ENCODE results near the gene RPN1.
"Not testable (repeated sequence)": the region's sequence is repeated elsewhere in the genome, so short reads cannot be mapped to it uniquely, and the experiment has no call there.

RPN1 gene

DNA sequence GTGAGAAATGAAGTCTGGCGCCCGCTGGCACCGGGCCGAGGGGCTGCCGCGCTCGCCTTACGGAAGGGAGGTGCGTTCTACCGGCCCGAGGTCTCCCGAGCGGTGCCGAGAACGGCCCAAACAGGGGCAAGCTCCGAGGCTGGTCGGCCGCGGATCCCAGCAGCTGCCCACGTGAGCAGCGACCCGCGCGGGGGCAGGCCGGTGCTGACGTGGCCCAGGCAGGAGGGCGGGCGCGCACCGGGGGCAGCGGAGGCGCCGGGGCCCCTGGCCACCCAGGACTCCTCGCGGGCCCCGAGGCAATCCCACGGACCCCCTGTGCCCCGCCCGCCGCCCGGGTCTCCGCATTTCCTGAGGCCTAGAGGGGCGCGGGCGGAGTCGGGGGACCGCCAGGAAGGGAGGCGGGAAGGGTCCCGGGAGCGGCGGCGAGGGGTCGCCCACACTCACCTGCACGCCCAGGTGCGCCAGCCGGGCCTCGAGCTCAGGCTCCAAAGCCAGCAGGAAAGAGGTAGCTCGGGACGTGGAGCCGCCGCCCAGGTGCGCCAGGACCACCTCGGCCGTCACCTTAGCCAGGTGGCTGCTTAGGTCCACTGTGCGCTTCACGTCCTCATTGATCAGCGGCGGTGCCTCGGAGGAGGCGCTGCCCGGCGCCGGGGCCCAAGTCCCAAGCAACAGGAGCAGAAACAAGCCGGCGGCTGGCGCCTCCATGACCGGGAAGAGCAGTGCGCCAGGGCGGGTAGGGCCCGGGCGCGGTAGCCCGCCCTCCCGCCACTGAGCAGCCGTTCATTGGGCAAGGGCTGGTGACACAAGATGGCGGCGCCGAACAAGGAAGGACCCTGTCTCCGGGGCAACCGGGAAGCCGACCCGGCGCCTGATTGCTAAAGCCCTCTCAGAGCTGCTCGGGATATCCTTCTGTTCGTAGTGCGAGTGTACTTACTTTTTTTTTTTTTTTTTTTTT, at the start of gene RPN1:
TSS of gene RPN1 (minus strand) at position 723 of the 955 bp plus-strand sequence. CDS start at position 705, 18 bp downstream.
- peak; percentile 93 to 95 for DNase-seq

DNA sequence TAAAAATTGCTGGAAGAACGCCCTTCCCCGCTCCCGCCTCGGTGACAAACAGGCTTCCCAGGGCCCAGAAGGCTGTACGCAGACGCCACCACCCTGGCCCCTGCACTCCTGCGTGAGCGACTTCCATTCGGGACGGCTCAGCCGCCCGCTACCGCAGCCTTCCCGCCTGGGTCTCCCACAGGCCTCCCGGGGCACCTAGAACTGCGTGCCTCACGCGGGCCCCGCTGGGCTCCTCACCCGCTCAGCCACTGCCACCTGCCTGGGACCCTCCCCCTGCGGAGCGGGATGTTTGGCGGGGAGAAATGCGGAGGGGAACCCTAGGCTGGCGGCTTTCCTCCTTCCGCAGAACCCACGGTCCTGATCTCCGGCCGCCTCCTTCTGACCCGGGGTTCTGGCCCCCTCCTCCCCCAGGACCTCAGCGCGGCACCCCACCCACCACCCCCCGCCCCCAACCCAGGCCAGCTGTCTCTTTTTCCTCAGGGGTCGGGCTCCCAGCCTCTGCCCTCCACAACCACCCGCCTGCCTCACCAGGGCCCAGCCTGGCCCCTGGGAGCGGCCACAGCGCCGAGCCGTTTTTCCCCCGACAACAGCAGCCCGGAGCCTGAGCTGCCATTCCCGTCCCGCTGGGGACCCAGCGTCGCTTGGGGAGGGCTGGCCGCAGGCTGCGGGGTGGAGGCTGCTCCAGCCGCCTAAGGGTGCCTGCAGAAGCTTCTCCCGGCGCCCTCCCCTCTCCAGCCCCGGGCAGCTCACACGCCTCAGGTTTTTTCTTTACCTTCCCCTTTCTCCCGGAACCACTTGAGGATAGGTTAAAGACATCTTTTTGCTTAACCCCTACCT, 47.8 kb upstream of the RPN1 start:
- no peak for DNase-seq

DNA sequence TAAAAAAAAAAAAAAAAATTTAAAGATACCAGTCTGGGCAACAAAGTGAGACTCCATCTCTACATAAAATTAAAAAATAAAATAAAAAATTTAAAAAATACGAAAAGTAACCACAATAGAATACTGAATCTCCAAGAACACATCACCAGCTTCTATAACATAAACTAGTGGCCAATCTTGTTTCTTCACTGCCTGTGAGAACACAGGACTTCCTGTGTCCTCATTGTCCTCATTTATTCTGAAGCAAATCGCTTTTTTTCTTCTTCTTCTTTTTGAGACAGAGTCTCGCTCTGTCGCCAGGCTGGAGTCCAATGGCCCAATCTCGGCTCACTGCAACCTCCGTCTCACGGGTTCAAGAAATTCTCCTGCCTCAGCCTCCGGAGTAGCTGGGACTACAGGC, 46.7 kb upstream of the RPN1 start:
- DNase-seq, result peak in 1 of 2 donors; percentile 35

DNA sequence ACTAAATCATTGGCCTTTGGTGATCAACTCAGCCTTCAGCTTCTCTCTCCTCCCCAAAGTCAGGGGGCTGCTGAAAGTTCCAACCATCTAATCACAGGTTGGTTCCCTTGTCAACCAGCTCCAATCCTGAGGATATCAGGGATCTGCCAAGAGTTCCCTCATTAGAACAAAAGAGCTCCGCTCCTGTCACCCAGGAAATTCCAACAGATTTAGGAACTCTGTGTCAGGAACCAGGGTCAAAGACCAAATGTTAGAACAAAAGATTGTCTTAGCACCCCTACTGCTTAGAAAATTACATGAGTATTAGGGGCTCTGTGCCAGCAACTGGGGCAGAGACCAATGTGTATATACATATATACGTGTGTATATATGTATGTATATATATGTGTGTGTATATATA, 43.1 kb upstream of the RPN1 start:
- no peak for DNase-seq

DNA sequence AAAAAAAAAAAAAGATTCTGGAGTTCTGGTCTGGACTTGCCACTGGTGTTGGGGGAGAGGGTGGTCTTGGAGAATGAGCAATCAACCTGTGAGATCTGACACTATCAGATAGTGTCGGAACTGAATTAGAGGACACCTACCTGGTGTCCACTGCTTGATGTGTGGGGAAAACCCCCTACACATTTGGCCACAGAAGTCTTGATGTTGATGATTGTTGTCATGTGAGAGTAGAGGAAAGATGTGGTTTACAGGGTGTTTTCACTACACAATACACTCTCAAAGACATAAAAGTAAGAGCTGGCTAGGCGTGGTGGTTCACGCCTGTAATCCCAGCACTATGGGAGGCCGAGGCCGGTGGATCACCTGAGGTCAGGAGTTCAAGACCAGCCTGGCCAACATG, 38.4 kb upstream of the RPN1 start:
- DNase-seq, result no peak

DNA sequence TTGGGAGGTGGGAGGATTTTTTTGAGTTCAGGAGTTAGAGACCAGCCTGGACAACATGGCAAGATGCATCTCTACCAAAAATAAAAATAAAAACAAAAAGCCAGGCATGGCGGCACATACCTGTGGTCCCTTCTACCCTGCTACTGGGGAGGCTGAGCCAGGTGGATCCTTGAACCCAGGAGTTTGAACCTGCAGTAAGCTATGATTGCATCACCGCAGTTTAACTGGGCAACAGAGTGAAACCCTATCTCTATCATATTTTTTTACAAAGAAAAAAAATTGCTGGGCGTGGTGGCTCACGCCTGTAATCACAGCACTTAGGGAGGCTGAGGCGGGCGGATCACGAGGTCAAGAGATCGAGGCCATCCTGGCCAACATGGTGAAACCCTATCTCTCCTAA, 35.8 kb upstream of the RPN1 start:
- no peak for DNase-seq

DNA sequence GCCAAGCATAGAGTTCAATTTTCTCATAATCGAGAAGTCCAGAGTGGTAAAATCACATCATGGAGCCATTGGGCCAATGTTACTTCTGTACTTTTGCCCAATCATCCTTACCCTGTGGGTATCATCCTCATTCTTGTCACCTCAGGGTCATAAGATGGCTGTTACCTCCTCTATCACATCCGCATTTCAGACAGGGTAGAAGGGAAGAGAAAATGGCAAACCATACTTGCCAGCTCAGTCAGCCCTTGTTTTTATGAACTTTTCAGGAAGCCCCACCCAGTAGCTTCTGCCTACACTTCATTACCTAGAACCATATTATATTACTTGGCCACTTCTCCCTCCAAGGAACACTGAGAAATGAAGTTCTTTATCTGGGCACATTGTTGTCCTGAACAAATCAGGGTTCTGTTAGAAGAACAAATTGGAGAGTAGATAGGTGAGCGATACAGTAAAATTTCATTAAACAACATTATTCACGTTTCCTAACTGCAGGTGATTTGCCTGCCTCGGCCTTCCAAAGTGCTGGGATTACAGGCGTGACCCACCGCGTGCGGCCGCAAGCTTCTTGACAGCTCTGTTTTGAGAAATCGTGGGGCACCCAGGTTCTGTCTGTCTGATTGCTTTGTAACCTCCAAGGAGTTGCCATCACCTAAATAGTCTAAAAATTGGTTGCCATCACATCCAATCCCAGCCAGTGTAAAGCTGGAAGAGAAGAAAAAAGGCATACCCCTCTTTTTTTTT, 34.5 kb upstream of the RPN1 start:
- DNase-seq, result peak; percentile 43 to 45

DNA sequence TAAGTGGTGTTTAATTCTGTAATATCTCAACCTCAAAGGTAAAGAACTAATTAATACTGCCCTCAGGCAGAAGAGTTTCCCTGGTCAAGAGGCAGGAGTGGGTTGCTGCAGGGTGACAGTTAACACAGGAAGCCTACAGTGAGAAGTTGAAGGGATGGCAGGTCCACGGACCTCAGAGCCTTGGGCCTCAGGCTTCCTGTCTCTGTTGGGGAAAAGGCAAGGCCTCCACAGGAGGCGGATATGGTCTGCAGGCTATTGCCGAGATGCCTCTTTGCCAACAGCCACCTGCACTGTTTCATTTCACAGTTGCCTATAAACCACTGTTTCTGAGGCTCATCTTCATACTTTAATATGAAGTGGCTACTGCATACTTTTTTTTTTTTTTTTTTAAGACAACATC, 33.3 kb upstream of the RPN1 start:
- DNase-seq, result no peak

DNA sequence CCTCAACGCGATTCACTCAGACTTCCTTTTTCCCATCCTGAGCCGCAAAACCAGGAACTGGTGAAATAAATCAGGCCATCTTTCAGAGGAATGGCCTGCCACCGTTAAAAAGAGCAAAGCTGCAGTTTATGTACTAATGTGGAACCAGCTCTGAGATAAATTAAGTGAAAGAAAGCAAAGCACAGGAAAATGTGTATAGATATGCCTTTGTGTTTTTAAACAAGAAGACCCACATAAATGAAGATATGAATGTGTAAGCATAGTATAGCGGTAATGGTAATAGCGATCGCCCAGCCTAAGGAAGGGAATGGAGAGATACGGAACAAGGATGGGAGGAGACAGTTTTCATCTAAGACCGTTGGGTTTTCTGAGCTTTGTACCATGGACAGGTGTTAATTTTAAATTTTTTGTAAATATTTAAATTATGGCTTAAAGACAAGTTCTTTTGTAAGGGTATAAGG, 30.8 kb upstream of the RPN1 start:
- DNase-seq, result no peak

DNA sequence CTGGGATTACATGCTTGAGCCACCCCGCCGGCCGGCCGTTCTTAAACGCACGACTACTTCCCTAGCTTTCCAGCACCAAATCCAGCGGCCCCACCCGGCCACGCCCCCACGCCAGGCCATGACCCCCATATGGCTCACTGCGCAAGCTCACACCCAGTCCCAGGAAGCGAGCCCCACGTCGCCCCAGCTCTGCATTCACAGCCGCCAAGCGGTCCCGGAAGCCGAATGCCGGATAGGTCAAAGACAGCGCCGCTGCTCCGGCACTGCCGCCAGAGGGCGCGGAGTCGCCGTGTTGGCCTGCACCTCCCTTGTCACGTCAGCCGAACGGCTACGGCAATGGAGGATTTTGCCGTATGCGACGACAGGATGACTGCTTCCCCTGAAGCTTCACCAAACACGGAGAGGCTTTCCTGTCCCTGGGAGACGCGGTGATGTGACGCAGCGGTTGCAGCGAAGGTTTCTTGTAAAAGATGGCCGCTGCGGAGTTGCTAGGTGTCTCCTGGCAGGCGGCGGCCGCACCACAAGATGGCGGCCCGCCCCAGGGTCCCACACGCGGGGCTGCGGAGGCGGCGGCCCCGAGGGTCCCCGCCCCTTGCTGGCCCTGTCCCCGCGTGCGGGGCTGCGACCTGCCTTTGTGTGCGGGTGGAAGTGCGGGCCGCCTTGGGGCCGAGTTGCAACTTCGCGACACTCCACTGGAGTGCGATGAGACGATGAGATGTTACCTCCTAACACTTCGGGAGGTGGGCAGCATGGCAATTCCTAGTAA, 30.2 kb upstream of the RPN1 start:
- DNase-seq, result peak; percentile 98

DNA sequence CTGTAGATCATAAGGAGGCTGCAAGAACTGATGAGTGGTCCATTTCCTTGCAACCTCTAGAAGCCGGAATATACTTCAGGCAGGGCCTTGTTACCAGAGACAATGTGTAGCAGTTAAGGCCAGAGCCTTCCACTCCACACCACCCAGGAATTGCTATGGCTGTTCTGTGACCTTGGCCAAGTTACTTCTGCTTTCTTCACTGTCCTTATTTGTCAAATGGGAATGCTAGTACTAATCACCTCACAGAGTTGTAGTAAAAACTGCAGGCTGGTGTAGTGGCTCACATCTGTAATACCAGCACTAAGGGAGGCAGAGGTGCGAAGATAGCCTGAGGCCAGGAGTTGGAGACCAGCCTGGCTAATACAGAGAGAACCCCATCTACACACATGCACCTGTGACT, 28.7 kb upstream of the RPN1 start:
- DNase-seq, result no peak

DNA sequence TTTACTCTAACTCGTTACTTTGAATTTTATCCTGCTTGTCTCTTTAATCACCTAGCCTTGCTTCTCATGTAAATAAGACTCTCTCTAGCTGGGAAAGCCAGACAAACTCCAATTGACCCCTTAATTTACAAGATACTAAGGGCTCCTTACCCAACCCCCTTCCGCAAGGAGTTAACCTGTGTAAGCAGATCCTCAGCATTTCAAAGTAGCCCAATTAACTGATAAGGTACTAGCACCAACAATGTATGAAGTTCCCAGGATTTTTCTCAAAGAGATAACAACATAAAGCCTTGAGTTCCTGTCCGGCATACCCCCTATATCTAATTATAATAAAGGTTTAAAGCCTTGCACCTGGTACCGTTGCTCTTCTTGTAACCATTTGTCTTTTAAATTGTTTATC, 25.2 kb upstream of the RPN1 start:
- not testable (repeated sequence) for DNase-seq

DNA sequence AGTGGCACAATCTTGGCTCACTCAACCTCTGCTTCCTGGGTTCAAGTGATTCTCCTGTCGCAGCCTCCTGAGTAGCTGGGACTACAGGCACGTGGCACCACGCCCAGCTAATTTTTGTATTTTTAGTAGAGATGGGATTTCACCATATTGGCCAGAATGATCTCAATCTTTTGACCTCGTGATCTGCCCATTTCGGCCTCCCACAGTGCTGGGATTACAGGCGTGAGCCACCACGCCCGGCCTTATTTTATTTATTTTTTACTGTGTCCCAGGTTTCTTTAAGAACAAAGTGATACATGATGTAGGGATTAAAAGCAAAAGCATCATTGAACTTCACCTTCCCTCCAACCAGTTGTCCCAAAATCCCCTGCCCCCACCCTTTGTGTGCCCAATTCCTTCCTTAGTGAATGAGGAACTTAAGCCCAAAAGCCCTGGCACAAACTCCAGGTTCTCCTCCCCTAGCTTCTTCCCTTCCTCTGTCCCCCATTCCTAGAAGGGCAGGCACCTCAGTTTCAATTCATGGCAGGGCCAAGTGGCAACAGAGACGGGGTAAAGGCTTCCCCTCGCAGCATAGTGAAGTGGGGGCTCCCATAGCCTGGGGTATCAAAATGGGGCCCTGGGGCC, 23.7 kb upstream of the RPN1 start:
- peak; percentile 29 to 47 for DNase-seq

DNA sequence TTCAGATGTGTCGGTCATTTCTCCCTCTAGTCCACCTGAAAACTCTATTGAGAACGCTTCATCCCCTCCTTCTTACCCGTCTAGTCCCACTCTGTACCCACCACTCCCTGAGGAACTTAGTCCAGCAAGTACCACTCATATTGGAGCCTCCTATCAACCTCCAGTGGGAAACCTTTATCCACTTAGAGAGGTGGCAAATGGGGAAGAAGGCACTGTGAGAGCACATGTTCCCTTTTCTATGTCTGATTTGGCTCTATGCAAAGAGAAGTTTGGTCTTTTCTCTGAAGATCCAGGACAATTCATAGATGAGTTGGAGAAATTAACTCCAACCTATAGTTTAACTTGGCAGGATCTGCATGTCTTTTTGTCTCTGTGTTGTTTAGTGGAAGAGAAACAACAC, 17.0 kb upstream of the RPN1 start:
- peak in 1 of 2 donors; percentile 35 for DNase-seq

DNA sequence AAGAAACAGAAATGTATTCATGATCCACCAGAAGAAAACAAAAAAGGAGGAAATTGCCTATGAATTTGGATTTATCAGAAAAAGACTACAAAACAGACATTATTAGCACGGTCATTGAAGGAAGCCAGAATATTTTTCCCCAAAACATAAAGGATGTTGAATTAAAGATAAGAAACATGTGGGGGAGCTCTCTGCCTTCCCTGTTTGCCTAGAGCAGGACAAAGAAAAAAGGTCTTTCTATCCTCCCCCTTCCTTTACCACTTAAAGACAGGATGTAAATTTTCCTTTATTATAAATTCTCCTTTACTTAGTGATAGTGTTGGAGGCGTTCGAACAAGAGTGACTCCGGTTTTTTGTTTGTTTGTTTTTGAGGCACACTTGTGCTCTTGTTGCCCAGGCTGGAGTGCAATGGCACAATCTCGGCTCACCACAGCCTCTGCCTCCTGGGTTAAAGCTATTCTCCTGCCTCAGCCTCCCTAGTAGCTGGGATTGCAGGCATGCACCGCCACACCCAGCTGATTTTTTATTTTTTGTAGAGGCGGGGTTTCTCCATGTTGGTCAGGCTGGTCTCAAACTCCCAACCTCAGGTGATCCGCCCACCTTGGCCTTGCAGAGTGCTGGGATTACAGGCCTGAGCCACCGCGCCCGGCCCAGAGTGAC, 14.9 kb upstream of the RPN1 start:
- DNase-seq, result no peak

DNA sequence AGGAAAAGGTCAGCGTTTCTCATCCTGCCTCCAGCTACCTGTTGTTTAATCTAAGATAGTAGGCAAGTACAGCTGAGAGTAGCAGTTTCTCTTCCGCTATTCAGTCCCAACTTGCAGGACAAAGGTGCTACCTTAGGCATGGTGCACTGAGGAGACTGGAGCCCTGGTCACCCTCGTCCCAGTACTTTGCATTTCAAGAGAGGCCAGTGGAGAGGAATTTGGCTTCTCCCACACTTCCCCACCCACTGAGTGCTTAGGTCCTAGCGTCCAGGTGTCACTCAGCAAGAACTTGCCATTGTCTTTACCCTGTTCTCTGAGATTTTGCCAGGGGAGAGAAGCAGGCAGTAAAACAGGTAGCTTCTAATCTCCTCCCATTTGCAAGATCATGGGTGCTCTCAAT, 12.5 kb upstream of the RPN1 start:
- DNase-seq, result no peak

DNA sequence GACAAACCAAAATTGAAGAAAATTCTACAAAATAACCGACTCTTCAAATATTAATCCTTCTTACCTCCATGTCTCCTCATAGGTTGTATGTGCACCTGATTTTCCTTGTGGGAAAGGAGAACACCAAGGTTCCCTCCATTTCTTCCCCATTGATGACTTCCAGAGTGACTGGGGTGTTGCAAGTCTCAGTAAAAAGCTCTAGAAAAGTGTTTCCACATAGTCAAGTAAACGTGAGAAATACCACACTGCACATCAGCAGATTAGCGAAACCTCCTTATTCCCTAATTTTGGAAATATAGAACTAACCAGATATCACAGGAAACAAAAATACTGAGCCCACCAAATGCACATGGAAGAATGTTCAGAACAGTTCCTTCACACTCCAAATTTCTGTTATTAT, 4.9 kb upstream of the RPN1 start:
- peak; percentile 50 to 55 for DNase-seq

DNA sequence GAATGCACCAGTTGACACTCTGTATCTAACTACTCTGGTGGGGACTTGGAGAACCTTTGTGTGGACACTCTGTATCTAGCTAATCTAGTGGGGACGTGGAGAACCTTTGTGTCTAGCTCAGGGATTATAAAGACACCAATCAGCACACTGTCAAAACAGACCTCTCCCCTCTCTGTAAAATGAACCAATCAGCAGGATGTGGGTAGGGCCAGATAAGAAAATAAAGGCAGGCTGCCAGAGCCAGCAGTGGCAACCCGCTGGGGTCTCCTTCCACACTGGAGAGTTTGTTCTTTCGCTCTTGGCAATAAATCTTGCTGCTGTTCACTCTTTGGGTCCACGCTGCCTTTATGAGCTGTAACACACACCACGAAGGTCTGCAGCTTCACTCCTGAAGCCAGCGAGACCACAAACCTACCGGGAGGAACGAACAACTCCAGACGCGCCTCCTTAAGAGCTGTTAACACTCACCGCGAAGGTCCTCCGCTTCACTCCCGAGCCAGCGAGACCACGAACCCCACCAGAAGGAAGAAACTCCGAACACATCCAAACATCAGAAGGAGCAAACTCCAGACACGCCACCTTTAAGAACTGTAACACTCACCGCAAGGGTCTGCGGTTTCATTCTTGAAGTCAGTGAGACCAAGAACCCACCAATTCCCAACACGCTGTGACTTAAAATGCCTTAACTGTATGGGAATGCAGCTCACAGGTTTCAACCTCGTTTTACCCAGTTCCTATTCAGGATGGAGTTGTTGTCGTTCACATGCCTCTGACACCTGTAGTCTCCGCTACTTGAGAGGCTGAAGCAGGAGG, 3.6 kb upstream of the RPN1 start:
- DNase-seq, result not testable (repeated sequence)

DNA sequence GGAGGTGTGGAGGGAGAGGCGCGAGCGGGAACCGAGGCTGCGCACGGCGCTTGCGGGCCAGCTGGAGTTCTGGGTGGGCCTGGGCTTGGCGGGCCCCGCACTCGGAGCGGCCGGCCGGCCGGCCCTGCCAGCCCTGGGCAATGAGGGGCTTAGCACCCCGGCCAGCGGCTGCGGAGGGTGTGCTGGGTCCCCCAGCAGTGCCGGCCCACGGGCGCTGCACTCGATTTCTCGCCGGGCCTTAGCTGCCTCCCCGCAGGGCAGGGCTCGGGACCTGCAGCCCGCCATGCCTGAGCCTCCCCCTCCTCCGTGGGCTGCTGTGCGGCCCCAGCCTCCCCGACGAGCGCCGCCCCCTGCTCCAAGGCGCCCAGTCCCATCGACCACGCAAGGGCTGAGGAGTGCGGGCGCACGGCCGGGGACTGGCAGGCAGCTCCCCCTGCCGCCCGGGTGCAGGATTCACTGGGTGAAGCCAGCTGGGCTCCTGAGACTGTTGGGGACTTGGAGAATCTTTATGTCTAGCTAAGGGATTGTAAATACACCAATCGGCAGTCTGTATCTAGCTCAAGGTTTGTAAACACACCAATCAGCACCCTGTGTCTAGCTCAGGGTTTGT, 2.9 kb upstream of the RPN1 start:
- DNase-seq, result peak in 1 of 2 donors; percentile 25

Measured in inflammatory macrophage treated with lipopolysaccharide for 1 hour (primary cell).